GM18511 (cell line): ENCODE results near the gene SHQ1.
"Not testable (repeated sequence)": the region's sequence is repeated elsewhere in the genome, so short reads cannot be mapped to it uniquely, and the experiment has no call there.

Experiments
- ATAC-seq: cut with Tn5 transposase; IDR thresholded peaks from one replicate; pipeline ENCODE4 v1.9.1; 2021; ENCODE audit warnings: mild to moderate bottlenecking, moderate library complexity; ENCODE audit not compliant: unreplicated experiment

SHQ1 gene

DNA sequence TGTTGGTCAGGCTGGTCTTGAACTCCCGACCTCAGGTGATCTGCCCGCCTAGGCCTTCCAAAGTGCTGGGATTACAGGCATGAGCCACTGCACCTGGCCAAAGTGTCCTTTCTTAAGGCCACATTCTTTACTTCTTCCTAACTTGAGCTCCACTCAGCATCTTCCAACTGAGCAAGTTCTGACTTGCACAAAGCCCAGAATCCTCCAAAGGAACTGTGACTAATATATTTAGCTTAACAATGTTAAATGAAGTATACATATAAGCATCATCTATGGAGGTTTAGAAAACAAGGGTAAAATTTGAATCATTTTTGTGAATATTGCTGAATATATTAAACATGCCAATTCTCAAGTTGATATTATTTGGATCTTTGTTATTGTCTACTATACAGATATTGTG is 93.7 kb downstream of the SHQ1 start:
- no peak for ATAC-seq

DNA sequence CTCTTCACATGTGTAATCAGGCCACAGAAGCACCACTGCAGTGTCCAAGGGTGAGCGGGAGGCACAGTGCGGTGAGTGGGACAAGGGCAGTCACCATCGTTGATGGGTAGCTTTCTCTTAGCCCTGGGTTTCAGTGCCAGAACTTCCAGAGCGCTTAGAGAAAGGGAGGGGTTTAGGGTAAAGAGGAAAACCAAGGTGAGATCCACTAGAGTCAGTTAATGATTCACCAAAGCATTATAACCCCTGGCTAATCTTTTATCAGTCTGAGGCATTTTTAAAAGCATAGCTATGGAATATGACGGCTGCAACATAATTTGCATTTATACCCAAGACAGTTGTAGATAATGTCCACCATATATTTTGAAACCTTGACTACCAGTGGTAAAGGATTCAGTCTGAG is 94.8 kb downstream of the SHQ1 start:
- no peak for ATAC-seq

DNA sequence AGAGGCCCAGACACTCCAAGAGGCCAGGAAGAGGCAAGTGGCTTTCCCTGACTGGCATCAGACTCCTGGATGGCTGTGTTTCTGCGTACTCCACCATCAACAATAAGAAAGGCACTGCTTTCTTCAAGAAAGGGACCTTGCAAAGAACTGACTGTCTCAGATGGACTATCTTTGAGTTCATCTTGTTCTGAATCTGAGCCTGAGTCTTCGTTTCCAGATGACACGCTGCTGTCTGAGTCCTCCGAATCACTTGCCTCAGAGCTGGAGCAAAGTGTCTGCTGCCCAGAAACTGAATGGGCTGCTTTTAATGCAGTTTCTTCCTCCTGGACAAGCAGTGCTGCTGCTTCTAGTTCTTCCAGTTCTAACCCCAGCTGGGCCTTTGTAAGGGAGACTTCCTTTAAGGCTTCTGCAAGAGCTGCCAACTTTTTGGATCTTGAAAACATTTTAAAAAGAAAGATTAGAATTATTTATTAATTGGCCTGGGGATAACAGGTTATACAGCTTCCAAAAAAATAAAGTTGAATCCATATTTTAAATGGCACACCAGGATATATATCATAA is 97.8 kb downstream of the SHQ1 start:
- no peak for ATAC-seq

DNA sequence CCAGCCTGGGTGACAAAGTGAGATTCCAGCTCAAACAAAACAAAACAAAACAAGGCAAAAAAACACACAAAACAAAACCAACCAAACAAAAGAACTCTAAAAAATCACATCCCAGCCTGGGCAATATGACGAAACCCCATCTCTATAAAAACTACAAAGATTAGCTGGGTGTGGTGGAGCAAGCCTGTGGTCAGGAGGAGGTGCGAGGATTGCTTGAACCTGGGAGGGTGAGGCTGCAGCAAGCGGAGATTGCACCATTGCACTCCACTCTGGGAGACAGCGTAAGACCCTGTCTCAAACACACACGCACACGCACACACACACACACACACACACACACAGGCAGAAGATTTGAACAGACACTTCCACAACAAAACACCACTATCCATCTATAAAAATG is 99.6 kb downstream of the SHQ1 start:
- no peak for ATAC-seq

DNA sequence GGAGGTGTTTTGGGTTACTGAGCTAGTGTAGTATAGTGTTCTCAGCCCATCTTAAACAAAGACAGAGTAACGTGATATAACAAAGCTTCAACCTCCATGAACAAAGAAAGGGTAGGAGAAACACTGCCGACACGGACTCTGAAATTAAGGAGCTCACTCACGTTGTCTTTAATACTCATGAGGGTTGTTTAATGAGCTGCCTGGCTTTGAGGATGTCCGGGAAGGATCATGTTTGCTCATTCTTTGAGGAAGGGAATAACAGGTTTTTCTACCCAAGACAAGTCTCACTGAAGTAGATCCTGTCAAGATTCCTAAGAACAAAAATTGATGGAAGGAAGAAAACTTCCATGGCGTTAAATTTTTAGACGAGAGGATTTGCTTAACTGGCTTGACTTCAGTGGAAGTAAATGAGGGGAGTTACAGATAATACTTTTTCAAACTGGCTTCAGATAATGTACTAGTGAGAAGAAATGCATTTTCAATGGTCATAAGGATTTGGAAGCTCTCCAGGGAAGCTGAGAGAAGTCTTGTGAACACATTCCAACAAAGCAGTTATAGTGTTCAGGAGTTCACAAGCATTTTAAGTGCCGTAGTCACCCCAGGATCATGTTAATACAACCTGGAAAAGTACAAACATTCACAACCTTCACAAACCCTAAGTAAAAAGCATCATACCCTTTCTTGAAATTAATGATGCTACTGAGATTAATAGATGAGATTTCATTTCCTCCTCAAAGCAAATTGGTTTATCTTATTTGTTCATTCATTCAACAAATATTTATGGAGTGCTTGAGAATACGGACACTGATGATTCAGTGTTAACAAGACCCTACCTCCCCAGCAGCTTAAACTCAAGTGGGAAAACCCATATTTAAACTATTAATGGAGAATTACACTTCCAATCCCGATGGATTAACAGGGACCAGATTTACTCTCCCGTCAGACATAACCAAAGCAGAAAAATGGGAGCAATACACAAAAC is 101.5 kb downstream of the SHQ1 start:
- ATAC-seq, result no peak

DNA sequence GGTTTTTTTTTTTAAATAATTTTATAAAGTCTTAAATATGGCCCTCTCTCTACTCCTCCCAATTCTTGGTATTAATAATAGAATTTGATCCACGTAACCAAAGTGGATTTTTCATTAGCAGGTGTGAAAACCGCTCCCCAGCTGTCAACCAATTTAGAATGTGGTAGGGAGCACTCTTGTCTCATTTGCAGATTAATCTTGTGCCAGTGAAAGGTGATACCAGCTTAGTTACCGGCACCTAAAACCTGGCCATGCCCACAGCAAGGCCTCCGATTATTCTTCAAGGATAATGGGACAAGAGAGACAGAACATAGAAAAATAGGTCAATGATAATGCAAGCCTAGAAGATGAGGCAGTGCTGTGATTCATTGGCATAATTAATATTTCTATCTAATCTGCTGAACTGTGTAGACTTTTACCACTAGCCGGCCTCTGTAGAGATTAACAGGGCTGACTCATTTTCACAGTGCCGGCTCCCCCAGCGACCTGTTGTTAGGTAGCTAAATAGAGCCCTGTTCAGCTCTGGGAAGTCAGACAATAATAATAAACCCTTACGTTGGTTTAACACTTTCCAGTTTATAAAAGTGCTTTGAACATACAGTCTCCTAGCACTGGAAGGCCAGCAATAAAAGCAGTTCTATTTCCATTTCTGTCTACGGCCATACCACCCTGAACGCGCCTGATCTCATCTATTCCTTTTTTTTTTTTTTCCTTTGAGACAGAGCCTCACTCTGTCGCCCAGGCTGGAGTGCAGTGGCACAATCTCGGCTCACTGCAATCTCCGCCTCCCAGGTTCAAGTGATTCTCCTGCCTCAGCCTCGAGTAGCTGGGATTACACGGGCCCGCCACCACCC is 102.9 kb downstream of the SHQ1 start:
- no peak for ATAC-seq

DNA sequence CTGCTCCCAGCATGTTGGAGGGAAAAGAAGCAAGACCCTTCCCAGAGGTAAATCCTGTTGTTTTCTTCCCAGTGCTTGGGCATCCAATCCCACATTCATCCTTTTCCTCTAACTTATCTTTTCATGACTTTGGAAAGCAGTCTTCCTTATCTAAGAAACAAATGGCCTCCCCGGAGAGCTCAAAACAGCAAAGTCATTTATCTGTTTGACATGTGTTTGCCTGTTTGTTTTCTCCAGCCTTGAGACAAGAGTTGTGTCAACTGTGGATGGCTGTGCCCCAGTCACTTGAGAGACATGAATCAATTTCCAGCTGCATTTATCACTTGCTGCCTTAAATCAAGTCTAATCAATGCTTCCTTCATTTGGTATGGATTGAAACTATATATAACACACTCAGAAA is 103.9 kb downstream of the SHQ1 start:
- ATAC-seq, result no peak

DNA sequence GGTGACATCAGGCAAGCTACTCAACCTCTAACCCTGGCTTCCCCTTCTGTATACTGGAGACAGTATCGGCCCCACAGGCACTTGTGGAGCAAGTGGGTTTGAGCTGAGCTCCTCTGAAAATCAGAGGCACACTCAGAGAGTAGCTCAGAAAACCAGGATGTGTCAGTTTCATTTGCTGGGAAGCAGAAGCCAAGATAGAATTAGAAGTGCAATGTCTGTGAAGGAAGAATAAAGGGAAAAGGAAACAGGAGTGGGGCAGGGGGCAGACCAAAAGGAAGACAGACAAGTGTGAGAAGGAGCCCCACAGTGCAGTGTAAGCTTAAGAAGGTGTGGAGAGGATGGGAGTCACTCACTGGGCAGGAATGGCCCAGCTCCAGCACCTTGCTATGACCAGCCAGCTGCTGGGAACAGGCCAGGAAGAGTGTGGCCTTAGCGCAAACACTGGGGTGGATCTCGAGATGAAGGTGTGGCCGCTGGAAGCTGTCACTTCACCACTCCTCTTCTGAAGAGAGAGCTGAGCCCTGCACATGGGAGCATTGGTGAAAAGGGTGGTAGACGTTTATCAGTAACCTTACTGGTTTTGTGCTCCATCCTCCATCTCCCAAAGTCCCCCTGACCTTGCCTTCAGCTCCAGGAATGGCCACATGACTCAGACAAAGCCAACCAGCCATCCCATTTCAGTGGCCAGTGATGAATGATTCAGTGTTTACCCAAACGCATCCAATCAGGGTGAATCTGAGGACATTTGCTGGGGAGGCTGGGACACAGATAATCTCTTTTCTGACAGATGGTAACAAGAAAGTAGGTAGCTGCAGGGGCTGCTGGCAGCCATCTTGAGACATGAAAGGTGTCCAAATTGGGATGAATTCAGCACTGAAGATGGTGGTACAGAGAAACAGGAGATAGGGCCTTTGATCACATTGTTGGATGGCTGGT is 108.4 kb downstream of the SHQ1 start:
- no peak for ATAC-seq

DNA sequence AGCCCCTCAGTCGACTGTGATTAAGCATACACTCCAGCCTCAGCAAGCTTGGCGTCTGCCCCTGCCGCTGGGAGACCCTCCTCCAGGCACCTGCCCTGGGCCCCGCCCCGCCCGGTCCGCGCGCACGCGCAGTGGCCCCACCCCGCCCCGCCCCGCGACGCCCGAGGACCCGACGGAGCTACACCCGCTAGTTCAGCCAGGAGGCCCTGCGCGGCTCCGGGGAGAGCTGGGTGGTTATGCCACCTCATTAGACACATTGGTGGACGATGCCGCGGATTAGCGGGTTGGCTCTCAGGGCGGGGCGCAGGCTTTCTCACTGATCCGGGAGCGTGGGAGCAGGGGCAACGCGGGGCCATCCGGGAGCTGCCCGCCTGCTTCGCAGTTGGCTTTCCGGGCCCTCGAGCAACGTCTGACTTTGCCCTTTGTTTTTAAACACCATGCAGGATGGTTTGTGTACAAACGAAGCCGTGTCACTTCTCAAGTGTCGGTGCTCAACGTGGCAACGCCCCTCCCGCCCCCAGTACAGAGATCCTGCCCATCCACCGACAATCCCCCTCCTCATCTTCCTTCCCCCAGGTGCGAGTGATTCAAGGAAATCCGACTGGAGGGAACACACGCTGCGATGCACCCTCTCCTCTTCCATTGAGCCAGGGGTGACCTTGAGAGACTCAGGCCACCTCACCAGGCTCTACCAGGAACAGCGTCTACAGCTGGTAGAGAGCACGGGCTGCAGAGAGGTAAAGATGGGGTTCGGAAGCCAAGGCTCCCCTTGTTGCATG is 109.3 kb downstream of the SHQ1 start:
- no peak for ATAC-seq

DNA sequence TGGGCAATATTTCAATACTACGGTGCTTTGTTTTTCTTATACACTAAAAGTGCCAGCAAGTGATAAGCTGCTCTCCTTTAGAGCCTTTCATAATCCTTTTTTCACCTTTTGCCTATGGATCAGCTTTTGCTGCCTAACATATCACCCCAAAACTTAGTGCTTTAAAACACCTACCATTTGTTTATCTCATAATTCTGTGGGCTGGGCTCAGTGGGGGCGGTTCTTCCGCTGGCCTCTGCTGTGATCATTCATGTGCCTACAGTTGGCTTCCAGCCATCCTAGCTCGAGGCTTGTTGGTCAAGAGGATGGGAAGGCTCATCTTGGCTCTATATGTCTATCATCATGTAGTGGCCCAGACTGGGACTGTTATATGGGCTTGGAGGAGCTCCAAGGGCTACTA is 113.2 kb downstream of the SHQ1 start:
- ATAC-seq, result not testable (repeated sequence)

DNA sequence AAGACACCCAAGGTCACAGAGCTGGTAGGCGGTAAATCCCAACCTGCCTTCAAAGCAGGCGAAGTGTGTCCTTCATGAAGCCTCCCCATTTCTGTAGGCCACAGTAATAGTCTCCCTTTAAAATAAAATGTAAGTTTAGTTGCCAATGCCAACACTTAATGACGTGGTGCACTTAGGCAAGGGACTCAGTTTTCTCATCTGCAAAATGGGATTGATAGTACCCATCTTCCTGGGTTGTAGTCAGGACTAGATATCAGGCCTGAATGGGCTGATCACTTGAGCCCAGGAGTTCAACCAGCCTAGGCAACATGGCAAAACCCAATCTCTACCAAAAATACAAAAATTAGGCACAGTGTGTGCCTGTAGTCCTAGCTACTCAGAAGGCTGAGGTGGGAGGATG is 114.6 kb downstream of the SHQ1 start:
- ATAC-seq, result no peak

DNA sequence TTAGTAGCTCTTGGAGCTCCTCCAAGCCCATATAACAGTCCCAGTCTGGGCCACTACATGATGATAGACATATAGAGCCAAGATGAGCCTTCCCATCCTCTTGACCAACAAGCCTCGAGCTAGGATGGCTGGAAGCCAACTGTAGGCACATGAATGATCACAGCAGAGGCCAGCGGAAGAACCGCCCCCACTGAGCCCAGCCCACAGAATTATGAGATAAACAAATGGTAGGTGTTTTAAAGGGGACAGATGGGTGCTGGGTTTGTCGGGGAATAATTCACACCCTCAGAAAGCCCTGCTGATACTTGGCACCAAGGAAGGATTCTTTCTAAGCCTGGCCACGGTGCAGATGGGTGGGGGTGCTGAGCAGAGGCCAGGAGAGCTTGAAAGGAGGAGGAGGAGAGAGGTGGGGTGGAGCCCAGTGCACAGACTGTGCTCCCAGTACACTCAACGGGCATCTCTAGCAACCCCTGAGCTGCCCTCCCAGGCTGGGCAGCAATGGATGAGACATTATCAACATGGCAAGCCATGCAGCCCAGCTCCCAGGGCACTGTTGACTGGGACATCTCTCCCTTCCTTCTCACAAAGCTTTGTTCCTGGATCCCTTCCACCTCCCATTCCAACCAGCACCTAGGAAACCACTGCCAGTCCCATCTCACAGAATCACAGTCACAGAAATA is 115.4 kb downstream of the SHQ1 start:
- ATAC-seq, result not testable (repeated sequence)

DNA sequence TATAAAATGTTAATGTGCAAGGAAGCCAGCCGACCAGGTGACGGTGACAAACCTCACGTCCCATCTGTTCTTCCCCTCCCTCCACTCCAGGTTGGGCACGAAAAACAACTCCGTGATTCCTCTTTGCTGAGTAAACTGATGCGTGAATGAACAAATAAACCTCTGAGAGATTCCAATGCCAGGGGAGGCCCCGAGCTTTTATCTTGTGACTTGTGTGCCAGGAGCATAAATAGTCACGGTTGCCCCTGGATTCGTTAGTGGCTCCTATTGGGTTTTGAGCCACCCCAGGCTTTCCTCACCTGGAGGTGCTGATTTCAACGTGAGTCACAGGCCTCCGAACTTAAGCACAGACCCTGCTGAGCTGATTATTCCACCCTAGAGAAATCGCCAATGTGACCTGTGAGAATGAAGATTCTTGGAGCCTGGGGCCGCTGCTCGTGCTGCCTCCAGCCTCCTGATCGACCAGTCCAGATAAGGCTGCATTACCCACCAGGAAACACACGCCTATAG is 119.2 kb downstream of the SHQ1 start:
- no peak for ATAC-seq

DNA sequence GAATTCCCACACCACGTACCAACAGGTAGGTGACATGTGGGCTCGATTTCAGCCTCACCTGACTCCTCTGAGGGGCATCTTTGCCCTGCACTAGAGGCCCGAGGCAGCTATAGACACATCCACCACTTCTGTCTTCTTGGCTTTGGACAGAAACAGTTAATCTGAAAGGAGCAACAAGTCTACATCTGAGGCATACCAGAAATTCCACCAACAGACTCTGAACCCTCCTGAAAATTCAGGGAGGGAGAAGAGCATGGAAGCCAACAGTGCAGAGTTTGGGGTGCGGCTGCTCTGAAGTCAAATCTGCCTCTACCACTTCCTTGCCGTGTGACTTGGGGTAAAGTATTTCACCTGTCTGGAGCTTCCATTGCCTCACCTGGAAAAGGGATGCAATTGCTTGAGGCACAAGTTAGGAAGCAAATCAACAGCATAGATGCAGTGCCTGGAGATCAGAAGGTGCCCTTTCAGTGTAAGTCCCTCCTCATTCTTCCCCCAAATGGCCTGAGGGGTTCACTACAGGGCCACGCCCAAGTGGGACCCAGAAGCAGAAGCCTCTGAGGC is 119.8 kb downstream of the SHQ1 start:
- no peak for ATAC-seq

DNA sequence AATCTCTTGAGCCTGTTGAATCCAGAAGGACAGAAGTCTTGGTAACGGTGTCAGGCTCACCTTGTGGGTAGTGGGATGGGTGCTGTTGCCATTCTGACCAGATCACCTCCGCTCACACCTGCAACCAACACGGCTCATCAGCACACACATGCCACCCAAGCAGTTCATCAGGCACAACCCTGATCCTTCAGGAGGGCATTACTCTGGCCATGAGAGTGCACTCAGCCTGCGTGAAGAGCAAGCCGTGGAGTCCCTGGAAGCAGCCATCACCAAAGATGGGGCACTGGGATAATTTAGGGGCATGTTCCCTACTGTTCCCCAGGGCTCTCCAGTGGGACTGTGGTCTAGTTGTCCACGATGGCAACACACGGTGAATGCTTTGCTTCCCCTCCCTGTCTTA is 120.5 kb downstream of the SHQ1 start:
- no peak for ATAC-seq

DNA sequence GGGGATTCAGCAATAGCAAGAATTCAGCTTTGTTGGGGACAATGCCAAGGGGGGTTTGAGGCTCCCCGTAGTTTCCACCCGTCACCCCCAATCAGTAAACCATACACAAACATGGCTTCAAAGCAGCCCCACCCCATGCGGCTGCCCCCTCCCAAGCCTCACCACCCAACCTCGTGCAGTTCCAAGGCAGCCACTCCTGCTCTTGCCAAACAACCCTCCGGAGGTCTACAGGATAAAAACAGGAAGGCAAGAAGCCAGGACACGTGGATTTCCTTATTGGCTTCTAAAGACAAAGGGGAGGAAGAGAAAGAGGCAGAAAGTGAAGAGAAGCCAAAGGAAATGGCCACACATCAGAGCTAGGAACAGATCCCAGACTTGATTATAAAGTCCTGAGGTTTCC is 121.1 kb downstream of the SHQ1 start:
- ATAC-seq, result no peak

DNA sequence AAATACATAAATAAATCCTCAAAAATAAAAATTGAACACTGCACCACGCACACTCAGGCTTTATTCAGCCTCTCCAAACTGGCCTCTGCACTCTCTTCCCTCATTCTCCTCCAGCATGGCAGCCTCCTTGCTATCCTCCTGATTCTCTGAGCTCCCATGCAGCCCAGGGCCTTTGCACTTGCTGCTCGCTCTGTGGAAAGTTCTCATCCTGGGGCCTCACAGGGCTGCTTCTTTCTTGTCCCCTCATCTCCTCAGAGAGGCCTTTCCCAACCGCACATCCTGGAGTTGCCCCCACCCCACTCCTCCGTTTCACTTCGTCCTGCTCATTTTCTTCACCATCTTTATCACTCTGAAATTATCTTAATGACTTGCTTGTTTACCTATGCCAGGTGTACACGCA is 123.0 kb downstream of the SHQ1 start:
- no peak for ATAC-seq

DNA sequence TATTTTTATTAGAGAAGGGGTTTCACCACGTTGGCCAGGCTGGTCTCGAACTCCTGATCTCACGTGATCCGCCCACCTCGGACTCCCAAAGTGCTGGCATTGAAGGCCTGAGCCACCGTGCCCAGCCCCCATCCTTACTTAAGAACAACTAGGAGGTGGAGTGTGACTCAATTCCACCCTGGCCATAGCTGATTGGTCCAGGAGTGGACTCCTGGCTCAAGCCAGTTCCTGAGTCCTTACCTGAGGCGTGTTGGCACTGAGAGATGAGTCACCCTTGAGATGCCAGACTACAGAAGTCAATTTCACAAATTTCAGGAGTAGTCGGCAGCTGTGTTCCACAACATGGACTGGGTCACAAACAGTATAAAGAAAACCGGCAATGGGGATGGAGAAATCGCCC is 124.2 kb downstream of the SHQ1 start:
- ATAC-seq, result no peak
